Type B pancreatic cell (in vitro differentiated cells): ENCODE results near the gene ZNF236. TPM values are rescaled to one million over a fixed set of nuclear protein-coding genes. Genes with fewer than 3 reads are reported as not detected.

ENCODE experiments used
- DNase-seq: peaks from one replicate; pipeline ENCODE4 v3.0.0; 2021; ENCODE audit warnings: mixed read lengths; ENCODE audit not compliant: unreplicated experiment; ENCODE audit errors: extremely low spot score
- H3K27ac Mint-ChIP-seq: 2 replicates; pipeline ENCODE4 v1.8.0; 2021; ENCODE audit warnings: mild to moderate bottlenecking, mixed read lengths
- H3K27me3 Mint-ChIP-seq: 2 replicates; pipeline ENCODE4 v1.8.0; 2021; ENCODE audit warnings: mixed read lengths
- H3K36me3 Mint-ChIP-seq: 2 replicates; pipeline ENCODE4 v1.8.0; 2021; ENCODE audit warnings: mixed read lengths
- H3K4me1 Mint-ChIP-seq: one replicate; pipeline ENCODE4 v1.8.0; 2021; ENCODE audit warnings: mixed read lengths; ENCODE audit not compliant: unreplicated experiment
- H3K4me3 Mint-ChIP-seq: 2 replicates; pipeline ENCODE4 v1.8.0; 2021; ENCODE audit warnings: mild to moderate bottlenecking, mixed read lengths
- H3K9me3 Mint-ChIP-seq: 2 replicates; pipeline ENCODE4 v1.8.0; 2021; ENCODE audit warnings: mixed read lengths
- total RNA-seq: library from RNA; stranded (reverse); gene quantifications from 2 replicates; pipeline ENCODE4 v1.2.1, GENCODE V29; 2021; ENCODE audit warnings: low replicate concordance
- TF ChIP-seq, protein P1 (sequence below): fragments of 200-600 bp; sonication (generic); conservative IDR thresholded peaks from 2 replicates; pipeline ENCODE4 v1.5.0; 2021; ENCODE audit warnings: antibody characterized with exemption, mild to moderate bottlenecking

ZNF236 gene
- total RNA-seq, 1 donor from 2014 or later = 20.2 TPM

GRCh38 chr18:76842837-76843530 is 20.6 kb downstream of the ZNF236 start:
- no peak for DNase-seq
- Mint-ChIP-seq H3K27me3 (no peaks in the 10 kb centered on the region), H3K36me3 (no peaks in the 10 kb centered on the region), H3K9me3 (no peaks in the 10 kb centered on the region), H3K4me3 (no peak overlapping the region), H3K4me1 (peaks cover 31% of the 10 kb centered on the region), H3K27ac (peak overlapping the region; percentile 63)
- TF ChIP-seq, protein P1, sequence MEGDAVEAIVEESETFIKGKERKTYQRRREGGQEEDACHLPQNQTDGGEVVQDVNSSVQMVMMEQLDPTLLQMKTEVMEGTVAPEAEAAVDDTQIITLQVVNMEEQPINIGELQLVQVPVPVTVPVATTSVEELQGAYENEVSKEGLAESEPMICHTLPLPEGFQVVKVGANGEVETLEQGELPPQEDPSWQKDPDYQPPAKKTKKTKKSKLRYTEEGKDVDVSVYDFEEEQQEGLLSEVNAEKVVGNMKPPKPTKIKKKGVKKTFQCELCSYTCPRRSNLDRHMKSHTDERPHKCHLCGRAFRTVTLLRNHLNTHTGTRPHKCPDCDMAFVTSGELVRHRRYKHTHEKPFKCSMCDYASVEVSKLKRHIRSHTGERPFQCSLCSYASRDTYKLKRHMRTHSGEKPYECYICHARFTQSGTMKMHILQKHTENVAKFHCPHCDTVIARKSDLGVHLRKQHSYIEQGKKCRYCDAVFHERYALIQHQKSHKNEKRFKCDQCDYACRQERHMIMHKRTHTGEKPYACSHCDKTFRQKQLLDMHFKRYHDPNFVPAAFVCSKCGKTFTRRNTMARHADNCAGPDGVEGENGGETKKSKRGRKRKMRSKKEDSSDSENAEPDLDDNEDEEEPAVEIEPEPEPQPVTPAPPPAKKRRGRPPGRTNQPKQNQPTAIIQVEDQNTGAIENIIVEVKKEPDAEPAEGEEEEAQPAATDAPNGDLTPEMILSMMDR = no peak

- no peaks in the 10 kb centered on the region for H3K27me3 Mint-ChIP-seq
- peak overlapping the region; percentile 27 for H3K27ac Mint-ChIP-seq
- H3K4me3 Mint-ChIP-seq = no peak overlapping the region
- TF ChIP-seq, protein P1 = no peak
- peaks cover 25% of the 10 kb centered on the region for H3K4me1 Mint-ChIP-seq
- H3K36me3 Mint-ChIP-seq = no peaks in the 10 kb centered on the region
- no peaks in the 10 kb centered on the region for H3K9me3 Mint-ChIP-seq
- DNase-seq = no peak
These were observed 21.8 kb downstream of the ZNF236 start for GRCh38 chr18:76844144-76844543.

DNA sequence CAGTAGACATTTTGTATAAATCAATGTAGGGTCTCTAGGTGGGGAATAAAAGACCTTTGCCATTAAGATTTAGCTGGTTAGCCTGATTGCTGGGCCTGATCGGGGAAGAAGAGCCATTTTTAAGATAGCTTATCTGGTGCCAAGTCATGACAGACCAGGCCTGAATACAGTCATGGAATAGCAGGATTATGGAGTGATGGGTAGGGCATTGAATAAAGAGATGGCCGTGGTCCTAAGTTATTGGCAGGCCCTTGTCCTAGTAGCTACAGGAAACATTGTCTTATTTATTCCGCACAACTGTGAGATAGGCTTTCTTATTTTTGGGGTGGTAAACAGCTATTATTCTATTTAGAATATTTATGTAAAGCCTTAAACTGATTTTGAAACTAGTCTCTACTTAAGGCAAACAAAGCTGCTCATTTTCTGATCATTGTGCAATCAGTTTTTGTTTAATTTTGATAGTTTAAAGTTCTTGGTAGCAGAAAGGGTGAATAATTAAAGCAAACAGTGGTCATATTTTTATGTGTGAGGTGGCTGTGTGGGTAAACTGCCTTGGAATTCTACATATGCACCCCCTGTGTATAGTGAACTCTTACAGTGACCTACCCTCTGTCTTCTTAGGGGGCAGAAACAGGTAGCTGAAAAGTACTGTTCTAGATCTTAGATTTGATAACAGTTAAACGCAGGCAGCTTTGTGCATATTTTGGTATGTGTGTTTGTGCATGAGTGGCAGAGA is 22.6 kb downstream of the ZNF236 start:
- H3K36me3 Mint-ChIP-seq = no peaks in the 10 kb centered on the region
- H3K27ac Mint-ChIP-seq = no peak overlapping the region
- TF ChIP-seq, protein P1 = no peak
- H3K27me3 Mint-ChIP-seq = no peaks in the 10 kb centered on the region
- no peak overlapping the region for H3K4me3 Mint-ChIP-seq
- peaks cover 24% of the 10 kb centered on the region for H3K4me1 Mint-ChIP-seq
- DNase-seq = no peak
- no peaks in the 10 kb centered on the region for H3K9me3 Mint-ChIP-seq

DNA sequence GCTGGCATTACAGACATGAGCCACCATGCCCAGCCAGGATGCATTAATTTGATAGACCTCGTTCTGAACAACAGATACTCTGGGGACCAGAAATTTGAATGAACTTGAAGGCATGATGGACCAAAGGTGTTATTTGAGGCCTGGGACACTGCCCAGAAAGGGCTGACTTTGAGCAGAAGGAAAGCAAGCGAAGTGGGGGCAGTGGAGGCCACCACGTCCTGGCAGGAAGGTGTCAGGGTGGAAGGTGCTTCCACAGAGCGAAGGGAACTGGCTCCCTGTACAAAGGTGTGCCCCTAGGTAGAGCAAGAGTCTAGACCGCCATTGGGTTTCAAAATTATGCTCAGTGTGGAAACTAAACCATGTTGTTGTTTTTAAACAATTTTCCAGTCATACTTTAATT is 23.9 kb downstream of the ZNF236 start:
- H3K27ac Mint-ChIP-seq = no peak overlapping the region
- H3K27me3 Mint-ChIP-seq = no peaks in the 10 kb centered on the region
- DNase-seq = no peak
- H3K9me3 Mint-ChIP-seq = no peaks in the 10 kb centered on the region
- TF ChIP-seq, protein P1 = no peak
- H3K4me1 Mint-ChIP-seq = peaks cover 24% of the 10 kb centered on the region
- no peaks in the 10 kb centered on the region for H3K36me3 Mint-ChIP-seq
- H3K4me3 Mint-ChIP-seq = no peak overlapping the region

GRCh38 chr18:76847916-76848315 is 25.6 kb downstream of the ZNF236 start:
- H3K4me1 Mint-ChIP-seq = peaks cover 28% of the 10 kb centered on the region
- H3K27me3 Mint-ChIP-seq = no peaks in the 10 kb centered on the region
- no peak overlapping the region for H3K4me3 Mint-ChIP-seq
- DNase-seq = no peak
- no peak overlapping the region for H3K27ac Mint-ChIP-seq
- peaks cover 10% of the 10 kb centered on the region for H3K36me3 Mint-ChIP-seq
- TF ChIP-seq, protein P1 = peak; percentile 53
- H3K9me3 Mint-ChIP-seq = no peaks in the 10 kb centered on the region
